ENCODE measurements around the gene EIF4A3.

Gene EIF4A3

GRCh38 chr17:80097844-80098691, 48.9 kb downstream of the EIF4A3 start:
- DNase-seq (ENCODE audit: extremely low spot score), result no peak
- POLR2A ChIA-PET, result no interaction called here
- no peak for TF ChIP-seq CTCF (IDR thresholded peaks at IDR 0.05; ENCODE audit: control extremely low read depth, extremely low read depth, low read depth, missing control alignments)
- CTCF ChIA-PET, result interaction anchor here (1.1 to 2.5 kb wide), 2 partner anchors 15 to 16 kb away, joined by 3 to 6 read pairs; no protein-coding TSS in a partner anchor

GRCh38 chr17:80097127-80097621, 49.8 kb downstream of the EIF4A3 start:
- no peak for DNase-seq (ENCODE audit: extremely low spot score)
- TF ChIP-seq CTCF (IDR thresholded peaks at IDR 0.05; ENCODE audit: control extremely low read depth, extremely low read depth, low read depth, missing control alignments), result no peak
- ChIA-PET CTCF (interaction anchor here (1.1 to 2.5 kb wide), 2 partner anchors 14 to 15 kb away, joined by 3 to 6 read pairs; no protein-coding TSS in a partner anchor), POLR2A (no interaction called here)

- ChIA-PET CTCF (interaction anchor here (1.1 to 2.5 kb wide), 2 partner anchors 14 to 15 kb away, joined by 3 to 6 read pairs; no protein-coding TSS in a partner anchor), POLR2A (no interaction called here)
- no peak for TF ChIP-seq CTCF (IDR thresholded peaks at IDR 0.05; ENCODE audit: control extremely low read depth, extremely low read depth, low read depth, missing control alignments)
- no peak for DNase-seq (ENCODE audit: extremely low spot score)
Observed at GRCh38 chr17:80096561-80097021, 50.3 kb downstream of the EIF4A3 start.

GRCh38 chr17:80095844-80096475, 51.0 kb downstream of the EIF4A3 start:
- no peak for TF ChIP-seq CTCF (IDR thresholded peaks at IDR 0.05; ENCODE audit: control extremely low read depth, extremely low read depth, low read depth, missing control alignments)
- CTCF ChIA-PET, result interaction anchor here (2.5 kb wide), 1 partner anchor 13 kb away, joined by 6 read pairs; no protein-coding TSS in a partner anchor
- no peak for DNase-seq (ENCODE audit: extremely low spot score)
- POLR2A ChIA-PET, result no interaction called here

- ChIA-PET CTCF (interaction anchor here (2.5 kb wide), 1 partner anchor 12 kb away, joined by 6 read pairs; no protein-coding TSS in a partner anchor), POLR2A (no interaction called here)
- TF ChIP-seq CTCF (IDR thresholded peaks at IDR 0.05; ENCODE audit: control extremely low read depth, extremely low read depth, low read depth, missing control alignments), result no peak
- DNase-seq (ENCODE audit: extremely low spot score), result no peak
Observed at GRCh38 chr17:80095038-80095843, 51.7 kb downstream of the EIF4A3 start.

GRCh38 chr17:80092959-80093358, 54.0 kb downstream of the EIF4A3 start:
- no peak for TF ChIP-seq CTCF (IDR thresholded peaks at IDR 0.05; ENCODE audit: control extremely low read depth, extremely low read depth, low read depth, missing control alignments)
- ChIA-PET CTCF (interaction anchor here (1.0 to 2.9 kb wide), 3 partner anchors 9 to 103 kb away, joined by 3 to 25 read pairs (median 23); partner anchors contain the start of gene GAA), POLR2A (no interaction called here)
- DNase-seq (ENCODE audit: extremely low spot score), result no peak
